Measurements from ENCODE around the gene AKR1E2. TPM values are rescaled to one million over a fixed set of nuclear protein-coding genes. Genes with fewer than 3 reads are reported as not detected.

The AKR1E2 gene
- total and polyA plus RNA-seq, 2 donors (not counting 1 experiment from before 2014, with no cell fraction given), result 0.42 TPM; not detected in 1

GRCh38 chr10:4790045-4790444 lies 36.0 kb upstream of the AKR1E2 start:
- TF ChIP-seq CTCF (IDR thresholded peaks at IDR 0.05), result no peak
- no peak for TF ChIP-seq EZH2 (IDR thresholded peaks at IDR 0.05; ENCODE audit: borderline replicate concordance, insufficient read depth, low read depth, low read length, poor library complexity, severe bottlenecking)
- H3K27me3 Mint-ChIP-seq, result peaks cover 7% of the 10 kb centered on the region
- 73% methylated on average over 3 of the region's 3 CpGs for WGBS (ENCODE audit: insufficient coverage)
- no peak overlapping the region for H3K27ac ChIP-seq (ENCODE audit: low read length in 2 of 2)
- intact Hi-C loops (cut with micrococcal nuclease), result no loop called here
- POLR2A ChIA-PET, result no interaction called here
- CTCF ChIA-PET, result no interaction called here
- H3K9me3 Mint-ChIP-seq (ENCODE audit: insufficient read depth), result no peaks in the 10 kb centered on the region
- H2AFZ ChIP-seq (ENCODE audit: insufficient read depth, low read depth, low read length, poor library complexity, severe bottlenecking), result no peak overlapping the region
- H3K4me3 ChIP-seq (ENCODE audit: control extremely low read depth in 1 of 5, extremely low read depth in 1 of 5, insufficient read depth in 1 of 5, low read depth in 2 of 5, low read length in 4 of 5), result no peak overlapping the region
- no peaks in the 10 kb centered on the region for H3K79me2 ChIP-seq (ENCODE audit: control insufficient read depth, insufficient read depth, low read length)
- no peaks in the 10 kb centered on the region for H3K27me3 ChIP-seq (replicated peaks in 1 of 4; ENCODE audit: control extremely low read depth in 1 of 4, control insufficient read depth in 3 of 4, insufficient read depth in 4 of 4, low read length in 3 of 4)
- H3K9ac ChIP-seq (ENCODE audit: low read length), result no peak overlapping the region
- no peaks in the 10 kb centered on the region for H3K4me1 ChIP-seq (ENCODE audit: control insufficient read depth in 2 of 2, insufficient read depth in 2 of 2, low read length in 2 of 2)
- no peaks in the 10 kb centered on the region for H3K9me3 ChIP-seq (ENCODE audit: control extremely low read depth in 1 of 3, control insufficient read depth in 2 of 3, insufficient read depth in 1 of 3, low read length in 2 of 3)
- no peaks in the 10 kb centered on the region for H3K36me3 ChIP-seq (replicated peaks in 1 of 2; ENCODE audit: control extremely low read depth in 1 of 2, control insufficient read depth in 1 of 2, extremely low read depth in 1 of 2, insufficient read depth in 2 of 2, low read length in 1 of 2)
- no peak overlapping the region for H3K4me2 ChIP-seq (replicated peaks; ENCODE audit: low read depth, low read length, poor library complexity, severe bottlenecking)
- no peaks in the 10 kb centered on the region for H3K4me1 Mint-ChIP-seq
- H3K4me3 Mint-ChIP-seq, result no peak overlapping the region
- H4K20me1 ChIP-seq (ENCODE audit: control insufficient read depth, insufficient read depth, low read length, poor library complexity, severe bottlenecking), result no peaks in the 10 kb centered on the region
- ATAC-seq (ENCODE audit: low read depth) (no peak), DNase-seq (no peak)
- H3K27ac Mint-ChIP-seq, result no peak overlapping the region

GRCh38 chr10:4790922-4791321 lies 35.1 kb upstream of the AKR1E2 start:
- ATAC-seq (ENCODE audit: low read depth) (no peak), DNase-seq (no peak)
- no peak overlapping the region for H3K4me2 ChIP-seq (replicated peaks; ENCODE audit: low read depth, low read length, poor library complexity, severe bottlenecking)
- Mint-ChIP-seq H3K4me3 (no peak overlapping the region), H3K4me1 (no peaks in the 10 kb centered on the region), H3K27ac (no peak overlapping the region), H3K27me3 (peaks cover 7% of the 10 kb centered on the region), H3K9me3 (ENCODE audit: insufficient read depth) (no peaks in the 10 kb centered on the region)
- no CpG with 5 or more reads among the region's 4 CpGs for WGBS (ENCODE audit: insufficient coverage)
- no peaks in the 10 kb centered on the region for H4K20me1 ChIP-seq (ENCODE audit: control insufficient read depth, insufficient read depth, low read length, poor library complexity, severe bottlenecking)
- ChIA-PET CTCF (no interaction called here), POLR2A (no interaction called here)
- H3K27ac ChIP-seq (ENCODE audit: low read length in 2 of 2), result no peak overlapping the region
- no peaks in the 10 kb centered on the region for H3K9me3 ChIP-seq (ENCODE audit: control extremely low read depth in 1 of 3, control insufficient read depth in 2 of 3, insufficient read depth in 1 of 3, low read length in 2 of 3)
- no peaks in the 10 kb centered on the region for H3K4me1 ChIP-seq (ENCODE audit: control insufficient read depth in 2 of 2, insufficient read depth in 2 of 2, low read length in 2 of 2)
- no peaks in the 10 kb centered on the region for H3K27me3 ChIP-seq (replicated peaks in 1 of 4; ENCODE audit: control extremely low read depth in 1 of 4, control insufficient read depth in 3 of 4, insufficient read depth in 4 of 4, low read length in 3 of 4)
- intact Hi-C loops (cut with micrococcal nuclease), result no loop called here
- TF ChIP-seq CTCF (IDR thresholded peaks at IDR 0.05) (no peak), EZH2 (IDR thresholded peaks at IDR 0.05; ENCODE audit: borderline replicate concordance, insufficient read depth, low read depth, low read length, poor library complexity, severe bottlenecking) (no peak)
- no peak overlapping the region for H2AFZ ChIP-seq (ENCODE audit: insufficient read depth, low read depth, low read length, poor library complexity, severe bottlenecking)
- H3K9ac ChIP-seq (ENCODE audit: low read length), result no peak overlapping the region
- no peak overlapping the region for H3K4me3 ChIP-seq (ENCODE audit: control extremely low read depth in 1 of 5, extremely low read depth in 1 of 5, insufficient read depth in 1 of 5, low read depth in 2 of 5, low read length in 4 of 5)
- no peaks in the 10 kb centered on the region for H3K79me2 ChIP-seq (ENCODE audit: control insufficient read depth, insufficient read depth, low read length)
- no peaks in the 10 kb centered on the region for H3K36me3 ChIP-seq (replicated peaks in 1 of 2; ENCODE audit: control extremely low read depth in 1 of 2, control insufficient read depth in 1 of 2, extremely low read depth in 1 of 2, insufficient read depth in 2 of 2, low read length in 1 of 2)
